LNCaP clone FGC (cell line): ENCODE measurements around the gene DHX58.

Source experiments
- DNase-seq: peaks from one replicate; pipeline ENCODE4 v3.0.0-alpha.2; 2011; ENCODE audit warnings: low read depth
- H3K4me3 ChIP-seq: 2 replicates; pipeline ENCODE4 v1.5.1; 2011; ENCODE audit warnings: mild to moderate bottlenecking, low read depth, low read length, control low read depth
- TF ChIP-seq, protein P1 (sequence below): IDR thresholded peaks from 2 replicates; pipeline ENCODE4 v1.5.1; 2012; ENCODE audit warnings: mild to moderate bottlenecking; ENCODE audit not compliant: control insufficient read depth, insufficient read depth; ENCODE audit errors: extremely low read depth

DHX58 gene

DNA sequence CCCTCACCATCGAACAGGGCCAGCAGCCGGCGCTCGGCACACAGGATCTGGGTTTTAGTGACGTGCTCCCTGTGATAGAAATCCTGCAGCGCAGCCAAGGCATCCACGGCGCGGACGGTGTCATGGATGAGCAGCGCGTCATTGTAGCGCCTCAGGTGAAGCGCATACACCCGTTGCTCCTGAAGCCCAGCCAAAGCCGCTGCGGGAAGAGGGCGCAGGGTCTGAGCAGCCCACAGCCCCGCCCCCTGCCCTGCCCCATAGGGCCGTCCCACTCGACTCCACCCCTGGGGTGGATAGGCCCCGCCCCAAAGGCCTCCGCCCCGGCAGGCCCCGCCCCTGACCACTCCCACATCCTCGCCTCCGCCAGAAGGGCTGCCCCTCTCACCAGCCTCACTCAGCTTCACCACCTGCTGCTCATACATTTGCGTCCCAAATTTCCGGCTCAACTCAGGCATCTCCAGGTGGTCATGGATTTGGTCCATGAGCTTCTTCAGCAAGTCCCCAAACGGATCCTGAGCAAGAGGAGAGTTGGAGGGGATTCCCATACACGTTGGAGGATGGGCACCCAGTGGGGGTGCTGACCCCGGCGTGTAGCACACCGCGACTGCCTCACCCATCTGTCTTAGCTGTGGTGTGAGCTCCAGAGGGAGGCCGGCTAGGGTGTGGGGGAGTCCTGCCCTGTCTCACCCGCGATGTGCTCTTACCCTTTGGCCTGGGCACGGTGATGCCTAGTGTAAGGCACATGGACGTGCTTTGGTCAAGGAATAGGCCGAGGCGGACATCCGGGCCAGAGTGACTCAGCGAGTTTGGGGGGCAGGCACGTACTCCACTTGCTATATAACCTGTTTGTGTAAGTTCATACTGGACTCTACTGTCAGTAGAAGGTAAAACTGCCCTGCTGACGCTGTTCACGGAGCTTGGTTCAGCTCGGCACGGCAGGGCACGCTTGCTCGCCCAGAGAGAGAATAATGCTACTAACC, 4.6 kb downstream of the DHX58 start:
- TF ChIP-seq, protein P1, sequence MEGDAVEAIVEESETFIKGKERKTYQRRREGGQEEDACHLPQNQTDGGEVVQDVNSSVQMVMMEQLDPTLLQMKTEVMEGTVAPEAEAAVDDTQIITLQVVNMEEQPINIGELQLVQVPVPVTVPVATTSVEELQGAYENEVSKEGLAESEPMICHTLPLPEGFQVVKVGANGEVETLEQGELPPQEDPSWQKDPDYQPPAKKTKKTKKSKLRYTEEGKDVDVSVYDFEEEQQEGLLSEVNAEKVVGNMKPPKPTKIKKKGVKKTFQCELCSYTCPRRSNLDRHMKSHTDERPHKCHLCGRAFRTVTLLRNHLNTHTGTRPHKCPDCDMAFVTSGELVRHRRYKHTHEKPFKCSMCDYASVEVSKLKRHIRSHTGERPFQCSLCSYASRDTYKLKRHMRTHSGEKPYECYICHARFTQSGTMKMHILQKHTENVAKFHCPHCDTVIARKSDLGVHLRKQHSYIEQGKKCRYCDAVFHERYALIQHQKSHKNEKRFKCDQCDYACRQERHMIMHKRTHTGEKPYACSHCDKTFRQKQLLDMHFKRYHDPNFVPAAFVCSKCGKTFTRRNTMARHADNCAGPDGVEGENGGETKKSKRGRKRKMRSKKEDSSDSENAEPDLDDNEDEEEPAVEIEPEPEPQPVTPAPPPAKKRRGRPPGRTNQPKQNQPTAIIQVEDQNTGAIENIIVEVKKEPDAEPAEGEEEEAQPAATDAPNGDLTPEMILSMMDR, result no peak
- DNase-seq, result no peak
- H3K4me3 ChIP-seq, result no peak overlapping the region

DNA sequence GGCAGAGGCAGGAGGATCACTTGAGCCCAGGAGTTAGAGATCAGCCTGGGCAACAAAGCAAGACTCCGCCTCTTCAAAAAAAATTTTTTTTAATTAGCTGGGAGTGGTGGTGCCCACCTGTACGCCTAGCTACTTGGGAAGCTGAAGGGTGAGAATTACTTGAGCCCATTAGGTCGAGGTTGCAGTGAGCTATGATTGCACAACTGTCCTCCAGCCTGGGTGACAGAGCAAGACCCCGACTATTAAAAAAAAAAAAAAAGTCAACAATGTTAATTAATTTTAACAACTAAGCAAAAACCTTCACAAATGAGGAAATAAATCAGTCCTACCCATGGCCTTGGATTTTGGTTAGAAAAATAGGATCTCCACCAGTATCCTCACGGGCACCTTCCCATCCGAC, 5.4 kb downstream of the DHX58 start:
- no peak for DNase-seq
- H3K4me3 ChIP-seq, result no peak overlapping the region
- TF ChIP-seq, protein P1, result no peak

DNA sequence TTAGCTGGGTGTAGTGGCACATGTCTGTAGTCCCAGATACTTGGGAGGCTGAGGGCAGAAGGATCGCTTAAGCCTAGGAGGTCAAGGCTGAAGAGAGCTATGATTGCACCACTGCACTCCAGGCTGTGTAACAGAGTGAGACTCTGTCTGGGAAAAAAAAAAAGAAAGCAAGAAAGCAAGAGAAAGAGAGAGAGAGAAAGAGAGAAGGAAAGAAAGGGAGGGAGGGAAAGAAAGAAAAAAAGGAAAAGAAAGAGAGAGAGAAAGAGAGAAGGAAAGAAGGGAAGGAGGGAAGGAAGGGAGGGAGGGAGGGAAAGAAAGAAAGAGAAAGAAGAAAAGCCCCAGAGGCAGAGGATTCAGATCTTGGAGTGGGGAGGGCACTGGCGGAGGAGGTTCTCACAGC, 6.5 kb downstream of the DHX58 start:
- TF ChIP-seq, protein P1, result no peak
- no peak overlapping the region for H3K4me3 ChIP-seq
- DNase-seq, result no peak

DNA sequence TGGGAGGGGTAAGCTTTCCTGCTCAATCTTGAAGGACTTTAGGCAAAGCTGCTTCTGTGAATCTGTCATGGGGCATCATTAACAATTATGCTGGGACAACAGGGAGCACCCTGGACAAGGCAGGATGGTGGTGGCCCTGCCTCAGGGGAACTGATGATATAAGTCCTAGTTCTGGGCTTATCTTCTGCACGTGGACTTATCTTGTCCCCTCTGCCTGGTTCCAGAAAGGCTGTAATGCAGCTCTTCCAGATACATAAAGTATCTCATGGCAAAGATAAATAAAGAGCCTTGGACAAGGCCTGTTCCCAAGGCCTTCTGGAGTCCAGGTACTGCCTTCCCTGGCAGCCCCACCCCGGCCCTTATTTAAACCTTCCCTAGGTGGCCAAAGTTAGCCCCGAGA, 8.2 kb downstream of the DHX58 start:
- TF ChIP-seq, protein P1, result no peak
- no peak overlapping the region for H3K4me3 ChIP-seq
- no peak for DNase-seq

DNA sequence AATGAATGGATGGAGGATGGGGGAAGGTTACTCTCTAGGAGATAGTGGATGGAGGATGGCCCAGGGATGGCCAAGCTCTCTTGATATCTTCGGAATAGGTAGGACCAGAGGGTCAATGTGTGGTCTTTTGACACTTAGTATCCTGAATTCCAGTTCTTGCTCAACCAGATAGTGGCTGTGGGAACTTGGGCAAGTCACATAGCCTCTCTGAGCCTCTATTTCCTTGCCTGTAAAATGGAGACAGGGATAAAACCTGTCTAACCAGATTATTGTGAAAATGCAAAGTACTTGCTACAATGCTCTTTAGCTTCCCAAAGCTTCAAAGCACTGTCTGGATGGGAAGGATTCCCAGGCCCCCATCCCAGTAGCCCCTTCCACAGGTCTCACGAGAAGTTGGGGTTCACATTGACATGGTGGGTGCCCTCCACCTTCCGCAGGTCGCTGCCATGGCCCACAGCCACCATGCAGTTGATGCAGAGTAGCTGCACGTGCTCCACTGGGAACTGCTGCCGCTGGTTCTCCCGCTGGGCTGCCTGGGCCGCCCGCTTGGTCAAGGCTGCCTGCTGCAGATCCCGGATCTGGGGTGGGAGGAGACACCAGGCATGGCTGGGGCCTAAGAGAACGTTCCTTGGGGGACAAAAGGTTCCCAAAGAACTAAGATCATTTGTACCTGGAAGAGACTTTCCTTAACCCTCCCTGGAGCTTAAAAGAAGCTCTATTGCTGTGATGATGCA, 9.1 kb downstream of the DHX58 start:
- no peak overlapping the region for H3K4me3 ChIP-seq
- DNase-seq, result no peak
- TF ChIP-seq, protein P1, result no peak

DNA sequence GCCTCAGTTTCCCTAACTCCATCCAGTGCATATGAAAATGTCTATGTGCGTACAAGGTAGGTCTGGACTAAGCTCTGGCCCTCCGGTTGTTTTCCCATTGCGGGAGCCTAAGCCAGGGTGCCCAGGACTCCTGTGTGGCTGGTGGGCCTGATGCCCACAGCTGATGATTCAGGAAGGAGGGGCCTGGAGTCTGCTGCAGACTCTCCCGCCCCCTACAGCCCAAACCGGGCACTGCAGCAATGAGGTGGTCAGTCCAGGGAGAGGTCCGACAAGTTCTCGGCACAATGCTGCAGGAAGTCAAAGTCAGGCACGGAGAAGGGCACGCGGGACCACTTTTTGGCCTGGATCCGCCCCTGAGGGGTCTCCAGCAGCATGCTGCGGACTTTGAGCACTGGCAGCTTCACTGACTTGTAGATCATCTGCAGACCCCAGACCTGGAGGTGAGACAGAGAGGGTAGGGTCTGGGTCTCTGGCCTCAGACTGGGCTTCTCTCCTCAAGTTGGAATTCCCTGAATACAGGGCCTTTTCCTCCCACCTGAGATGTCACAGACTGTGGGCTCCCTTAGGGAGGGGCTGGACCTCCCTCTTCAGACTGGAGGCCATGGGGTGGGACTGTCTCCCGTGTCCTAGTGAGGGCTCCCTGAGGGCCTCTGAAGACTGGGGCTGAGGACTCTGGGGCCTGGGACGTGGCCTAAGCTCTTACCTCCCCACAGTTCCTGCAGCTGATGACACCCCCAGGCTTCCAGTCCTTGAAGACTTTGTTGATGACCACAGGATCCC, 10.8 kb downstream of the DHX58 start:
- no peak overlapping the region for H3K4me3 ChIP-seq
- DNase-seq, result no peak
- TF ChIP-seq, protein P1, result peak; percentile 48
